GM12878 (cell line): ENCODE results near the gene INO80E. TPM values are rescaled to one million over a fixed set of nuclear protein-coding genes. Genes with fewer than 3 reads are reported as not detected.

Experiments used
- ATAC-seq: fragments of 200-7000 bp; cut with Tn5 transposase; 3 replicates; pipeline ENCODE4 v1.9.1; 2020; ENCODE audit warnings: mild to moderate bottlenecking, moderate library complexity
- BruUV-seq: library from RNA; stranded (reverse); fragments of 400-500 nt; replicated peaks from 2 replicates; lab custom pipeline; 2021; lab: Mats Ljungman, UMichigan
- CTCF ChIA-PET: fragments of 300-600 bp; sonication (Branson Sonifier 250); formaldehyde crosslinking; extraction: SDS; loops from one replicate; lab custom pipeline; 2021; ENCODE audit warnings: inconsistent platforms; lab: Yijun Ruan, JAX
- POLR2A ChIA-PET: fragments of 350-600 bp; formaldehyde crosslinking; extraction: SDS; loops from one replicate; lab custom pipeline; 2021; ENCODE audit warnings: inconsistent platforms; lab: Charles Lee
- RAD21 ChIA-PET: fragments of 300-600 bp; sonication (Branson Sonifier 250); formaldehyde crosslinking; loops from one replicate; lab custom pipeline; 2023; ENCODE audit warnings: antibody characterized with exemption; ENCODE audit not compliant: unreplicated experiment; lab: Charles Lee
- SMC1A ChIA-PET: fragments of 300-600 bp; sonication (Branson Sonifier 250); formaldehyde crosslinking; loops from one replicate; lab custom pipeline; 2023; ENCODE audit not compliant: unreplicated experiment, uncharacterized antibody; lab: Charles Lee
- DNase-seq: peaks from one replicate; pipeline ENCODE4 v3.0.0-alpha.2; 2011; ENCODE audit warnings: low read depth, low spot score
- FAIRE-seq: peaks from 3 replicates; lab custom pipeline; 2011; peaks lifted over from hg19 to GRCh38; lab: Jason Lieb, UNC
- H2AFZ ChIP-seq: 2 replicates; pipeline ENCODE4 v1.6.0; 2011; ENCODE audit warnings: low read depth, low read length, control low read depth; ENCODE audit not compliant: control insufficient read depth
- H3K27ac ChIP-seq: 2 replicates; pipeline ENCODE4 v1.5.1; 2011; ENCODE audit warnings: control low read depth; ENCODE audit not compliant: control insufficient read depth, insufficient read depth
- H3K27me3 ChIP-seq, 2 experiments: replicated peaks in 1 of 2; 2 replicates each; pipeline versions ENCODE4 v1.6.0 to v1.6.1; 2011; ENCODE audit warnings: low read length in 1 of 2; ENCODE audit not compliant: control insufficient read depth in 2 of 2, insufficient read depth in 2 of 2
- H3K36me3 ChIP-seq, 2 experiments: 2 replicates each; pipeline ENCODE4 v1.5.1; 2011; ENCODE audit warnings: low read length in 1 of 2; ENCODE audit not compliant: control insufficient read depth in 2 of 2, insufficient read depth in 2 of 2
- H3K4me1 ChIP-seq: 2 replicates; pipeline ENCODE4 v1.6.1; 2011; ENCODE audit warnings: mild to moderate bottlenecking, low read length, moderate library complexity, mixed read lengths; ENCODE audit not compliant: control insufficient read depth, insufficient read depth
- H3K4me2 ChIP-seq: 2 replicates; pipeline ENCODE4 v1.6.0; 2011; ENCODE audit warnings: control low read depth; ENCODE audit not compliant: control insufficient read depth, insufficient read depth
- H3K4me3 ChIP-seq: fragments of 200-600 bp; sonication (generic); 2 replicates; pipeline ENCODE4 v1.5.1; 2016
- H3K79me2 ChIP-seq: 2 replicates; pipeline ENCODE4 v1.6.0; 2011; ENCODE audit warnings: low read length; ENCODE audit not compliant: control insufficient read depth, insufficient read depth
- H3K9ac ChIP-seq: 2 replicates; pipeline ENCODE4 v1.8.0; 2011; ENCODE audit warnings: low read length, control low read depth, mixed read lengths; ENCODE audit not compliant: control insufficient read depth, insufficient read depth
- H3K9me3 ChIP-seq: replicated peaks from 3 replicates; pipeline ENCODE4 v1.5.1; 2011; ENCODE audit warnings: mild to moderate bottlenecking, low read length; ENCODE audit not compliant: control insufficient read depth, insufficient read depth
- H4K20me1 ChIP-seq: 2 replicates; pipeline ENCODE4 v1.6.0; 2011; ENCODE audit not compliant: control insufficient read depth, insufficient read depth
- BHLHE40 ChIP-seq, 2 experiments: fragments of 450-650 bp in 1 of 2; IDR thresholded peaks; 2 replicates each; pipeline ENCODE4 v1.6.1; 2011 to 2017; ENCODE audit warnings: low read depth in 2 of 2, borderline replicate concordance in 1 of 2, improper control_type of control experiment in 1 of 2, low read length in 1 of 2, mild to moderate bottlenecking in 1 of 2
- IKZF2 ChIP-seq, 2 experiments: fragments of 450-650 bp; IDR thresholded peaks; 2 replicates each; pipeline ENCODE4 v1.6.1; 2017; ENCODE audit warnings: mild to moderate bottlenecking in 2 of 2, moderate library complexity in 2 of 2
- MYB ChIP-seq: fragments of 150-350 bp; IDR thresholded peaks from 2 replicates; pipeline ENCODE4 v1.6.1; 2014; ENCODE audit warnings: mild to moderate bottlenecking, low read depth, low read length, borderline replicate concordance
- SMAD5 ChIP-seq: IDR thresholded peaks from 2 replicates; pipeline ENCODE4 v1.6.1; 2016; ENCODE audit warnings: antibody characterized with exemption, low read depth
- STAT1 ChIP-seq: fragments of 450-650 bp; conservative IDR thresholded peaks from 2 replicates; pipeline ENCODE4 v1.6.1; 2014; ENCODE audit warnings: antibody characterized with exemption, mild to moderate bottlenecking
- ZNF274 ChIP-seq: IDR thresholded peaks from one replicate; pipeline ENCODE4 v1.8.0; 2011; ENCODE audit not compliant: insufficient read length, insufficient read depth
- ZZZ3 ChIP-seq: IDR thresholded peaks from 2 replicates; pipeline ENCODE4 v1.6.1; 2011; ENCODE audit warnings: low read depth; ENCODE audit not compliant: control insufficient read depth, insufficient read length
- WGBS: methylation state at CpG from one replicate; pipeline ENCODE4 v1.1.6; 2016; ENCODE audit warnings: low lambda C conversion rate; ENCODE audit not compliant: insufficient replicate concordance, insufficient coverage; ENCODE audit errors: missing lambda C conversion rate; 5-methylcytosine and 5-hydroxymethylcytosine counted together
- in situ Hi-C: fragments of 300-500 bp; cut with MboI; formaldehyde crosslinking; loops from 9 replicates; pipeline ENCODE4 v1.14.3; 2018; ENCODE audit warnings: mixed read lengths
- intact Hi-C: fragments of 100-400 bp; cut with micrococcal nuclease; formaldehyde crosslinking; loops from one replicate; pipeline ENCODE4 v1.14.2; 2022; ENCODE audit not compliant: unreplicated experiment
- polyA plus RNA-seq, 11 experiments: library from polyadenylated mRNA; depleted of rRNA in 4 of 11; unstranded in 6 of 11; stranded (reverse) in 5 of 11; fragments of >200 nt; fragmentation: Nextera tagmentation in 4 of 11; fragmentation: Illumina TruSeq in 1 of 11; extraction: Ambion mirVana in 4 of 11; extraction: Trizol in 1 of 11; gene quantifications; 1 replicate in 1 of 11; 2 replicates in 10 of 11; pipeline versions ENCODE4 v1.2.1 to v1.2.3, GENCODE V29; 2011 to 2016; ENCODE audit warnings: inconsistent platforms in 2 of 11, missing spikeins in 2 of 11, low read depth in 1 of 11
- total RNA-seq, 4 experiments: library from RNA; depleted of rRNA in 3 of 4; stranded (reverse); fragments of >200 nt in 3 of 4; fragmentation: Illumina TruSeq in 1 of 4; extraction: Trizol in 1 of 4; gene quantifications; 2 replicates each; pipeline versions ENCODE4 v1.2.1 to v1.2.3, GENCODE V29; 2013 to 2021
- TF ChIP-seq, protein P1 (sequence below): fragments of 450-650 bp; formaldehyde crosslinking; IDR thresholded peaks from 2 replicates; pipeline ENCODE4 v1.4.0; 2020; ENCODE audit warnings: mild to moderate bottlenecking, moderate library complexity
- TF ChIP-seq, protein P2 (sequence below): fragments of 450-650 bp; IDR thresholded peaks from 2 replicates; pipeline ENCODE4 v1.6.1; 2018; ENCODE audit warnings: mild to moderate bottlenecking, low read depth, moderate library complexity; ENCODE audit not compliant: partially characterized antibody
- TF ChIP-seq, protein P3 (sequence below): fragments of 450-650 bp; formaldehyde crosslinking; IDR thresholded peaks from 2 replicates; pipeline ENCODE4 v1.4.0; 2022; ENCODE audit warnings: mild to moderate bottlenecking, moderate library complexity

Gene INO80E
- total and polyA plus RNA-seq, 10 of the 15 experiments (the other 5 are each of a cell fraction or from before 2014, with no cell fraction given) = 0.39 to 74.0 (median 33.0) TPM

DNA sequence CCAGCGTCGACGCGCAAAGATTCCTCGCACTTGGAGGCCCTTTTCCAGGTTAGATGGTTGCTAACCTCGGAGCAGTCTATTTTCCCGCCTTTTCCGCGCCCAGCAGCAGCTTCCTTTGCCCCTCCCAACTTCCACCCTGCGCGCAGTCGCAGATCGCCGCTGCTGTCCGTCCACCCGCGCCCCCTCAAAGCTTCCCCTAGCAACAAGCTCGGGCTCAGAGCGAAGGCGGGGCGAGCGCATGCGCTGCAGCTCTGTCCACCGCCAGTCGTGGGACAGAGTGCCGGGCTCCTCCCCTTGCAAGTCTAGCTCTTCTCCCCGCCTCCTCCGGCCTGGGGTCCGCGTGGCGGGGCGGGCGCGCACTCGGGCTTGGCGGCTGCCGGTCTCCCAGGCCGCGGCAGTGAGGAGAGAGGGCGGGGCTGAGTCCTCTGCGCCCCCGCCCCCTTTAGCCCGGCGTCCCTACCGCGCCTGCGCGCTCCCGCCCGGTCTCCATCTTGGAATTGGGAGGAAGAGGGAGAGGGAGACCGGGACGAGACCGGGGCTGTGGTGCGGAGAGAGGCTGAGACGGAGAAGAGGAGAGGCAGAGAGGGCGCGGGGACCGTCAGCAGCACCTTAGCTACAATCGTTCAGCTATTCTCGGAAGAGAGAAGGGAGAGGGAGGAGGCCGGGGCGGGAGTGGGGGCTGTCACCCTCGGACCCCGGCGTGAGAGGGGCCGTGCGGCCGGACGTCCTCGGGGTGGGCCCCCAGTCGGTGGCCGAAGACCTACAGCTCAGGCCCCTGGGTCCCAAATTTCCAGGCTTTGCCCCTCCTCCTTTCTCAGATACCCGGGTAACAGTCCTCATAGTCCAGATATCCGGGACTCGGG, 22.4 kb upstream of the INO80E start, which contains the start of gene TAOK2:
Gene TAOK2 (plus strand): TSS at position 485 of the 863 bp plus-strand sequence. CDS start 3,905 bp downstream, outside the sequence.
- Histone ChIP-seq H3K27ac (peak within 1 kb of the TSS; percentile 90), H3K4me1 (peaks cover 9% of the 10 kb centered on the region), H3K4me3 (peak within 1 kb of the TSS; percentile 99), H3K36me3 (peaks cover 4 to 8% of the 10 kb centered on the region in 2 experiments; a peak in 3 of 4 replicates), H3K4me2 (peak within 1 kb of the TSS; percentile 91), H3K79me2 (peaks cover 37% of the 10 kb centered on the region), H3K9me3 (no peaks in the 10 kb centered on the region; the same call in 2 of the 3 replicates), H2AFZ (peak within 1 kb of the TSS; percentile 81), H3K9ac (peak within 1 kb of the TSS; percentile 86), H3K27me3 (no peaks in the 10 kb centered on the region), H4K20me1 (no peaks in the 10 kb centered on the region)
- SMC1A ChIA-PET = interaction anchor here (0.8 to 2.8 kb wide), 6 partner anchors 9 to 125 kb away, joined by 3 to 20 read pairs (median 4); partner anchors contain the start of genes HIRIP3 and TMEM219
- intact Hi-C loops = no loop called here
- RAD21 ChIA-PET = interaction anchor here (0.5 to 2.3 kb wide), 8 partner anchors 11 to 561 kb away, joined by 3 to 19 read pairs (median 4); partner anchors contain the start of genes ALDOA, HIRIP3, INO80E and KCTD13
- peak; percentile 96 for FAIRE-seq
- peak; percentile 92 for DNase-seq
- in situ Hi-C loops = no loop called here
- 10% methylated on average over 61 of the region's 75 CpGs for WGBS
- ATAC-seq = peak; percentile 98
- CTCF ChIA-PET = interaction anchor here (0.5 to 2.5 kb wide), 11 partner anchors 12 to 393 kb away, joined by 3 to 21 read pairs (median 5); partner anchors contain the start of genes HIRIP3, KCTD13 and TMEM219
- POLR2A ChIA-PET = interaction anchor here (0.6 to 6.0 kb wide), 19 partner anchors 8 to 445 kb away, joined by 3 to 53 read pairs (median 3); partner anchors contain the start of genes ALDOA, HIRIP3, INO80E and KCTD13
- BruUV-seq = no TSS peak
- TF ChIP-seq, protein P1, sequence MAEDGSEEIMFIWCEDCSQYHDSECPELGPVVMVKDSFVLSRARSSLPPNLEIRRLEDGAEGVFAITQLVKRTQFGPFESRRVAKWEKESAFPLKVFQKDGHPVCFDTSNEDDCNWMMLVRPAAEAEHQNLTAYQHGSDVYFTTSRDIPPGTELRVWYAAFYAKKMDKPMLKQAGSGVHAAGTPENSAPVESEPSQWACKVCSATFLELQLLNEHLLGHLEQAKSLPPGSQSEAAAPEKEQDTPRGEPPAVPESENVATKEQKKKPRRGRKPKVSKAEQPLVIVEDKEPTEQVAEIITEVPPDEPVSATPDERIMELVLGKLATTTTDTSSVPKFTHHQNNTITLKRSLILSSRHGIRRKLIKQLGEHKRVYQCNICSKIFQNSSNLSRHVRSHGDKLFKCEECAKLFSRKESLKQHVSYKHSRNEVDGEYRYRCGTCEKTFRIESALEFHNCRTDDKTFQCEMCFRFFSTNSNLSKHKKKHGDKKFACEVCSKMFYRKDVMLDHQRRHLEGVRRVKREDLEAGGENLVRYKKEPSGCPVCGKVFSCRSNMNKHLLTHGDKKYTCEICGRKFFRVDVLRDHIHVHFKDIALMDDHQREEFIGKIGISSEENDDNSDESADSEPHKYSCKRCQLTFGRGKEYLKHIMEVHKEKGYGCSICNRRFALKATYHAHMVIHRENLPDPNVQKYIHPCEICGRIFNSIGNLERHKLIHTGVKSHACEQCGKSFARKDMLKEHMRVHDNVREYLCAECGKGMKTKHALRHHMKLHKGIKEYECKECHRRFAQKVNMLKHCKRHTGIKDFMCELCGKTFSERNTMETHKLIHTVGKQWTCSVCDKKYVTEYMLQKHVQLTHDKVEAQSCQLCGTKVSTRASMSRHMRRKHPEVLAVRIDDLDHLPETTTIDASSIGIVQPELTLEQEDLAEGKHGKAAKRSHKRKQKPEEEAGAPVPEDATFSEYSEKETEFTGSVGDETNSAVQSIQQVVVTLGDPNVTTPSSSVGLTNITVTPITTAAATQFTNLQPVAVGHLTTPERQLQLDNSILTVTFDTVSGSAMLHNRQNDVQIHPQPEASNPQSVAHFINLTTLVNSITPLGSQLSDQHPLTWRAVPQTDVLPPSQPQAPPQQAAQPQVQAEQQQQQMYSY = no peak
- no peak for TF ChIP-seq STAT1
- TF ChIP-seq, protein P2, sequence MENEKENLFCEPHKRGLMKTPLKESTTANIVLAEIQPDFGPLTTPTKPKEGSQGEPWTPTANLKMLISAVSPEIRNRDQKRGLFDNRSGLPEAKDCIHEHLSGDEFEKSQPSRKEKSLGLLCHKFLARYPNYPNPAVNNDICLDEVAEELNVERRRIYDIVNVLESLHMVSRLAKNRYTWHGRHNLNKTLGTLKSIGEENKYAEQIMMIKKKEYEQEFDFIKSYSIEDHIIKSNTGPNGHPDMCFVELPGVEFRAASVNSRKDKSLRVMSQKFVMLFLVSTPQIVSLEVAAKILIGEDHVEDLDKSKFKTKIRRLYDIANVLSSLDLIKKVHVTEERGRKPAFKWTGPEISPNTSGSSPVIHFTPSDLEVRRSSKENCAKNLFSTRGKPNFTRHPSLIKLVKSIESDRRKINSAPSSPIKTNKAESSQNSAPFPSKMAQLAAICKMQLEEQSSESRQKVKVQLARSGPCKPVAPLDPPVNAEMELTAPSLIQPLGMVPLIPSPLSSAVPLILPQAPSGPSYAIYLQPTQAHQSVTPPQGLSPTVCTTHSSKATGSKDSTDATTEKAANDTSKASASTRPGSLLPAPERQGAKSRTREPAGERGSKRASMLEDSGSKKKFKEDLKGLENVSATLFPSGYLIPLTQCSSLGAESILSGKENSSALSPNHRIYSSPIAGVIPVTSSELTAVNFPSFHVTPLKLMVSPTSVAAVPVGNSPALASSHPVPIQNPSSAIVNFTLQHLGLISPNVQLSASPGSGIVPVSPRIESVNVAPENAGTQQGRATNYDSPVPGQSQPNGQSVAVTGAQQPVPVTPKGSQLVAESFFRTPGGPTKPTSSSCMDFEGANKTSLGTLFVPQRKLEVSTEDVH = peak; percentile 90
- peak; percentile 91 for TF ChIP-seq IKZF2 (IDR thresholded peaks at IDR 0.05)
- peak in 1 of 2 experiments; percentile 66; a peak in 2 of 4 replicates for TF ChIP-seq BHLHE40 (IDR thresholded peaks at IDR 0.05; ENCODE audit: borderline replicate concordance in 1 of 2, low read depth in 2 of 2, low read length in 1 of 2)
- peak; percentile 87 for TF ChIP-seq SMAD5
- TF ChIP-seq ZNF274 = no peak
- no peak for TF ChIP-seq MYB
- TF ChIP-seq, protein P3, sequence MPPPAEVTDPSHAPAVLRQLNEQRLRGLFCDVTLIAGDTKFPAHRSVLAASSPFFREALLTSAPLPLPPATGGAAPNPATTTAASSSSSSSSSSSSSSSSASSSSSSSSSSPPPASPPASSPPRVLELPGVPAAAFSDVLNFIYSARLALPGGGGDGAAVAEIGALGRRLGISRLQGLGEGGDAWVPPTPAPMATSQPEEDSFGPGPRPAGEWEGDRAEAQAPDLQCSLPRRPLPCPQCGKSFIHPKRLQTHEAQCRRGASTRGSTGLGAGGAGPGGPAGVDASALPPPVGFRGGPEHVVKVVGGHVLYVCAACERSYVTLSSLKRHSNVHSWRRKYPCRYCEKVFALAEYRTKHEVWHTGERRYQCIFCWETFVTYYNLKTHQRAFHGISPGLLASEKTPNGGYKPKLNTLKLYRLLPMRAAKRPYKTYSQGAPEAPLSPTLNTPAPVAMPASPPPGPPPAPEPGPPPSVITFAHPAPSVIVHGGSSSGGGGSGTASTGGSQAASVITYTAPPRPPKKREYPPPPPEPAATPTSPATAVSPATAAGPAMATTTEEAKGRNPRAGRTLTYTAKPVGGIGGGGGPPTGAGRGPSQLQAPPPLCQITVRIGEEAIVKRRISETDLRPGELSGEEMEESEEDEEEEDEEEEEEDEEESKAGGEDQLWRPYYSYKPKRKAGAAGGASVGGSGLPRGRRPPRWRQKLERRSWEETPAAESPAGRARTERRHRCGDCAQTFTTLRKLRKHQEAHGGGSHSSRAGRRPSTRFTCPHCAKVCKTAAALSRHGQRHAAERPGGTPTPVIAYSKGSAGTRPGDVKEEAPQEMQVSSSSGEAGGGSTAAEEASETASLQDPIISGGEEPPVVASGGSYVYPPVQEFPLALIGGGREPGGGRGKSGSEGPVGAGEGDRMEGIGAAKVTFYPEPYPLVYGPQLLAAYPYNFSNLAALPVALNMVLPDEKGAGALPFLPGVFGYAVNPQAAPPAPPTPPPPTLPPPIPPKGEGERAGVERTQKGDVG (CRISPR knock-in tag) = no peak
- no peak for TF ChIP-seq ZZZ3
